WTC11 (cell line): ENCODE results near the gene SENP1.

Source experiments
- TF ChIP-seq, protein P1 (sequence below): sonication (generic); formaldehyde crosslinking; conservative IDR thresholded peaks from 2 replicates; pipeline ENCODE4 v1.8.1; 2023; ENCODE audit warnings: mild to moderate bottlenecking, low read depth, missing genetic modification reagents, moderate library complexity
- TF ChIP-seq, protein P2 (sequence below): sonication (generic); formaldehyde crosslinking; IDR thresholded peaks from 2 replicates; pipeline ENCODE4 v1.8.0; 2022; ENCODE audit warnings: mild to moderate bottlenecking, missing genetic modification reagents

DNA sequence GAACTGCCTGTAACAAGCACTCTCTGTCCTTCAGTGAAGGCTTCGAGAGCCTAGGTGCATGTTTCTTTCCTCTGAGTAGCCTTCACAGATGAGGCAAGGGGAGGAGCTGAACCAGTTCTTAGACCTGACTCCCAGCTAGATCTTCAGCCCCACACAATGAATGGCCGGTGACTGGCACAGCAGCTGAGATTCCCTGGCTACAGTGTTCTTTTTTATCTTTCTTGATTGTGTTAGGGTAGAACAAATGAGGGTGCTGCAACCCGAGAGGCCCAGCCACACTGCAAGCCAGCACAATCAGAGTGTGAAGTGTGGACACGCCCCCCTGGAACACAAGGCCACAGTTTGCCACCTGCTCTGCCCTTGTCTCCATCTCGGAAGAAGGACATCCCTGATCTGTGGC lies 82.5 kb downstream of the SENP1 start:
- TF ChIP-seq, protein P1, sequence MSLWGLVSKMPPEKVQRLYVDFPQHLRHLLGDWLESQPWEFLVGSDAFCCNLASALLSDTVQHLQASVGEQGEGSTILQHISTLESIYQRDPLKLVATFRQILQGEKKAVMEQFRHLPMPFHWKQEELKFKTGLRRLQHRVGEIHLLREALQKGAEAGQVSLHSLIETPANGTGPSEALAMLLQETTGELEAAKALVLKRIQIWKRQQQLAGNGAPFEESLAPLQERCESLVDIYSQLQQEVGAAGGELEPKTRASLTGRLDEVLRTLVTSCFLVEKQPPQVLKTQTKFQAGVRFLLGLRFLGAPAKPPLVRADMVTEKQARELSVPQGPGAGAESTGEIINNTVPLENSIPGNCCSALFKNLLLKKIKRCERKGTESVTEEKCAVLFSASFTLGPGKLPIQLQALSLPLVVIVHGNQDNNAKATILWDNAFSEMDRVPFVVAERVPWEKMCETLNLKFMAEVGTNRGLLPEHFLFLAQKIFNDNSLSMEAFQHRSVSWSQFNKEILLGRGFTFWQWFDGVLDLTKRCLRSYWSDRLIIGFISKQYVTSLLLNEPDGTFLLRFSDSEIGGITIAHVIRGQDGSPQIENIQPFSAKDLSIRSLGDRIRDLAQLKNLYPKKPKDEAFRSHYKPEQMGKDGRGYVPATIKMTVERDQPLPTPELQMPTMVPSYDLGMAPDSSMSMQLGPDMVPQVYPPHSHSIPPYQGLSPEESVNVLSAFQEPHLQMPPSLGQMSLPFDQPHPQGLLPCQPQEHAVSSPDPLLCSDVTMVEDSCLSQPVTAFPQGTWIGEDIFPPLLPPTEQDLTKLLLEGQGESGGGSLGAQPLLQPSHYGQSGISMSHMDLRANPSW: no peak
- TF ChIP-seq, protein P2, sequence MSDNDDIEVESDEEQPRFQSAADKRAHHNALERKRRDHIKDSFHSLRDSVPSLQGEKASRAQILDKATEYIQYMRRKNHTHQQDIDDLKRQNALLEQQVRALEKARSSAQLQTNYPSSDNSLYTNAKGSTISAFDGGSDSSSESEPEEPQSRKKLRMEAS (CRISPR knock-in tag): no peak
